Stimulated activated naive CD8-positive, alpha-beta T cell treated with anti-CD3 and anti-CD28 coated beads, Interleukin-15, Interleukin-2, amounts not matched to agents 100 U/mL and 50 U/mL, for 24 hours (primary cell): ENCODE measurements around the gene CUL4A.
A peak's percentile ranks its signal among the peaks of the same experiment; 100 is the strongest.
"Not testable (repeated sequence)": the region's sequence is repeated elsewhere in the genome, so short reads cannot be mapped to it uniquely, and the experiment has no call there.

Experiments
- ATAC-seq: fragments of 150-1000 bp; cut with Tn5 transposase; one replicate; pipeline ENCODE4 v1.10.0; 2021
- DNase-seq: peaks from one replicate; pipeline ENCODE4 v3.0.0; 2021

Gene CUL4A

GRCh38 chr13:113239986-113240385 is 30.6 kb downstream of the CUL4A start:
- ATAC-seq, result no peak
- no peak for DNase-seq

- DNase-seq, ATAC-seq: not testable (repeated sequence)
These were observed 32.2 kb downstream of the CUL4A start for GRCh38 chr13:113241623-113242022.

GRCh38 chr13:113243847-113244246 is 34.4 kb downstream of the CUL4A start:
- ATAC-seq (no peak), DNase-seq (no peak)

- ATAC-seq (no peak), DNase-seq (no peak)
These were observed 36.7 kb downstream of the CUL4A start for GRCh38 chr13:113245849-113246796.

- no peak for ATAC-seq
- DNase-seq, result no peak
These were observed 43.2 kb downstream of the CUL4A start for GRCh38 chr13:113252516-113253095.

- not testable (repeated sequence) for DNase-seq, ATAC-seq
These were observed 48.5 kb downstream of the CUL4A start for GRCh38 chr13:113257908-113258307.

GRCh38 chr13:113258321-113259054 is 49.1 kb downstream of the CUL4A start:
- no peak for ATAC-seq
- DNase-seq, result no peak

GRCh38 chr13:113260996-113261395 is 51.6 kb downstream of the CUL4A start:
- no peak for ATAC-seq
- no peak for DNase-seq

GRCh38 chr13:113263016-113263415 is 53.6 kb downstream of the CUL4A start:
- DNase-seq, ATAC-seq: not testable (repeated sequence)

- DNase-seq (no peak), ATAC-seq (peak; percentile 28)
These were observed 58.4 kb downstream of the CUL4A start for GRCh38 chr13:113267642-113268405.

GRCh38 chr13:113272031-113272430 is 62.6 kb downstream of the CUL4A start:
- no peak for ATAC-seq
- no peak for DNase-seq

GRCh38 chr13:113272701-113273181 is 63.3 kb downstream of the CUL4A start:
- DNase-seq, result no peak
- no peak for ATAC-seq

- no peak for ATAC-seq
- DNase-seq, result no peak
These were observed 63.9 kb downstream of the CUL4A start for GRCh38 chr13:113273321-113273720.

- ATAC-seq, result peak; percentile 15
- no peak for DNase-seq
These were observed 64.6 kb downstream of the CUL4A start for GRCh38 chr13:113273851-113274590.

- DNase-seq (no peak), ATAC-seq (no peak)
These were observed 65.3 kb downstream of the CUL4A start for GRCh38 chr13:113274721-113275120.

- DNase-seq (peak; percentile 32), ATAC-seq (peak; percentile 78)
These were observed 66.0 kb downstream of the CUL4A start for GRCh38 chr13:113275387-113275786.

- DNase-seq, result no peak
- no peak for ATAC-seq
These were observed 70.7 kb downstream of the CUL4A start for GRCh38 chr13:113280126-113280525.

GRCh38 chr13:113283904-113284303 is 74.5 kb downstream of the CUL4A start:
- ATAC-seq (no peak), DNase-seq (no peak)

GRCh38 chr13:113288880-113289279 is 79.5 kb downstream of the CUL4A start:
- DNase-seq (no peak), ATAC-seq (no peak)

- no peak for DNase-seq
- ATAC-seq, result no peak
These were observed 81.7 kb downstream of the CUL4A start for GRCh38 chr13:113291129-113291528.
